Endothelial cell of umbilical vein (primary cell): Measurements from ENCODE around the gene HIPK4. TPM values are rescaled to one million over a fixed set of nuclear protein-coding genes. Genes with fewer than 3 reads are reported as not detected.

Experiments
- BruUV-seq: library from RNA; stranded (reverse); fragments of 400-500 nt; replicated peaks from 2 replicates; lab custom pipeline; 2021; lab: Mats Ljungman, UMichigan
- CTCF ChIA-PET: fragments of 300-600, 350-600 bp; sonication (Branson Sonifier 250); formaldehyde crosslinking; loops from one replicate; lab custom pipeline; 2021; ENCODE audit warnings: antibody characterized with exemption, inconsistent platforms; lab: Charles Lee
- POLR2A ChIA-PET: fragments of 300-600, 350-600 bp; sonication (Branson Sonifier 250); formaldehyde crosslinking; loops from one replicate; lab custom pipeline; 2021; ENCODE audit warnings: antibody characterized with exemption, inconsistent platforms; lab: Charles Lee
- DNase-seq: peaks from one replicate; pipeline ENCODE4 v3.0.0-alpha.2; 2011; ENCODE audit warnings: low read depth, low spot score
- FAIRE-seq: peaks from 2 replicates; lab custom pipeline; 2011; peaks lifted over from hg19 to GRCh38; lab: Jason Lieb, UNC
- H2AFZ ChIP-seq: 2 replicates; pipeline ENCODE4 v1.6.0; 2012; ENCODE audit warnings: low read depth, low read length, control low read depth, inconsistent platforms
- H3K27ac ChIP-seq: 2 replicates; pipeline ENCODE4 v1.5.1; 2011; ENCODE audit warnings: low read depth, mild to moderate bottlenecking, control low read depth, low read length, moderate library complexity; ENCODE audit not compliant: insufficient read depth
- H3K27me3 ChIP-seq, 2 experiments: 2 replicates each; pipeline versions ENCODE4 v1.6.0 to v1.6.1; 2011; ENCODE audit warnings: low read length in 2 of 2, mixed read lengths in 1 of 2; ENCODE audit not compliant: control insufficient read depth in 2 of 2, insufficient read depth in 2 of 2
- H3K36me3 ChIP-seq, 2 experiments: 2 replicates in 1 of 2; 3 replicates in 1 of 2; pipeline ENCODE4 v1.5.1; 2011; ENCODE audit warnings: low read length in 2 of 2, mild to moderate bottlenecking in 1 of 2, moderate library complexity in 1 of 2; ENCODE audit not compliant: control insufficient read depth in 2 of 2, insufficient read depth in 2 of 2; ENCODE audit errors: extremely low read depth in 1 of 2
- H3K4me1 ChIP-seq: 3 replicates; pipeline ENCODE4 v1.5.1; 2011; ENCODE audit warnings: mild to moderate bottlenecking, low read length; ENCODE audit not compliant: control insufficient read depth, insufficient read depth; ENCODE audit errors: extremely low read depth
- H3K4me2 ChIP-seq: 2 replicates; pipeline ENCODE4 v1.6.1; 2011; ENCODE audit warnings: low read length, control low read depth, mixed read lengths; ENCODE audit not compliant: insufficient read depth
- H3K4me3 ChIP-seq, 3 experiments: fragments of 200-600 bp in 1 of 3; sonication (generic), shearing (Covaris generic) in 1 of 3; replicated peaks in 1 of 3; 2 replicates each; pipeline ENCODE4 v1.5.1; 2011 to 2016; ENCODE audit warnings: control low read depth in 3 of 3, low read length in 3 of 3, mild to moderate bottlenecking in 2 of 3, inconsistent platforms in 1 of 3, low read depth in 1 of 3, moderate library complexity in 1 of 3; ENCODE audit not compliant: insufficient read depth in 1 of 3
- H3K79me2 ChIP-seq: 2 replicates; pipeline ENCODE4 v1.6.0; 2012; ENCODE audit warnings: low read length, inconsistent platforms; ENCODE audit not compliant: control insufficient read depth, insufficient read depth
- H3K9ac ChIP-seq: replicated peaks from 2 replicates; pipeline ENCODE3; 2011; ENCODE audit warnings: low read length, control low read depth; ENCODE audit not compliant: insufficient read depth; ENCODE audit errors: extremely low read depth
- H3K9me1 ChIP-seq: replicated peaks from 3 replicates; pipeline ENCODE4 v1.6.0; 2011; ENCODE audit warnings: mild to moderate bottlenecking, low read length; ENCODE audit not compliant: control insufficient read depth, insufficient read depth; ENCODE audit errors: extremely low read depth
- H3K9me3 ChIP-seq: replicated peaks from 2 replicates; pipeline ENCODE4 v1.5.1; 2012; ENCODE audit warnings: low read length, inconsistent platforms; ENCODE audit not compliant: control insufficient read depth, insufficient read depth
- H4K20me1 ChIP-seq: replicated peaks from 2 replicates; pipeline ENCODE3; 2011; ENCODE audit warnings: mild to moderate bottlenecking, low read length; ENCODE audit not compliant: control insufficient read depth, insufficient read depth; ENCODE audit errors: extremely low read depth
- EZH2 ChIP-seq: IDR thresholded peaks from 2 replicates; pipeline ENCODE4 v1.6.1; 2012; ENCODE audit warnings: borderline replicate concordance, low read depth, mild to moderate bottlenecking, moderate library complexity, low read length, inconsistent platforms; ENCODE audit not compliant: severe bottlenecking
- FOS ChIP-seq: IDR thresholded peaks from 2 replicates; pipeline ENCODE4 v1.6.1; 2011; ENCODE audit warnings: mild to moderate bottlenecking, low read length, moderate library complexity, borderline replicate concordance; ENCODE audit not compliant: insufficient read depth
- GATA2 ChIP-seq: IDR thresholded peaks from 2 replicates; pipeline ENCODE4 v1.7.0; 2011; ENCODE audit warnings: low read depth, mild to moderate bottlenecking, moderate library complexity, mixed read lengths, low read length; ENCODE audit not compliant: insufficient read length, insufficient read depth
- JUN ChIP-seq: IDR thresholded peaks from 2 replicates; pipeline ENCODE4 v1.6.1; 2011; ENCODE audit warnings: borderline replicate concordance, low read depth; ENCODE audit not compliant: insufficient read length, insufficient read depth
- MYC ChIP-seq: IDR thresholded peaks from one replicate; pipeline ENCODE4 v1.6.1; 2011; ENCODE audit warnings: mild to moderate bottlenecking, low read depth, low read length
- POLR2A ChIP-seq: IDR thresholded peaks from 2 replicates; pipeline ENCODE4 v1.6.1; 2012; ENCODE audit warnings: low read depth, mild to moderate bottlenecking, control low read depth, low read length
- POLR2AphosphoS5 ChIP-seq: IDR thresholded peaks from 2 replicates; pipeline ENCODE4 v1.6.1; 2012; ENCODE audit warnings: low read depth, mild to moderate bottlenecking, control low read depth, low read length, moderate library complexity; ENCODE audit not compliant: insufficient read depth
- dilution Hi-C: fragments of 300-500 bp; cut with MboI; formaldehyde crosslinking; loops from one replicate; pipeline ENCODE4 v1.15.0; 2019; ENCODE audit warnings: low sequenced_read_pairs; ENCODE audit not compliant: extremely low pct_ligation_motif_present
- intact Hi-C: fragments of 100-400 bp; cut with micrococcal nuclease; formaldehyde crosslinking; loops from one replicate; pipeline ENCODE4 v1.10.0; 2022
- polyA plus RNA-seq, 4 experiments: library from polyadenylated mRNA; depleted of rRNA in 3 of 4; stranded (reverse) in 3 of 4; unstranded in 1 of 4; fragments of >200 nt; gene quantifications; 2 replicates each; pipeline versions ENCODE4 v1.2.1 to v1.2.3, GENCODE V29; 2011 to 2012; ENCODE audit warnings: missing spikeins in 1 of 4
- total RNA-seq: library from RNA; stranded (reverse); gene quantifications from 2 replicates; pipeline ENCODE4 v1.2.3, GENCODE V29; 2021
- TF ChIP-seq, protein P1 (sequence below): IDR thresholded peaks from 2 replicates; pipeline ENCODE4 v1.6.1; 2011; ENCODE audit not compliant: insufficient read depth, insufficient read length

The HIPK4 gene
- total and polyA plus RNA-seq, 2 donors (not counting 3 experiments of a cell fraction or from before 2014, with no cell fraction given) = 0.12 TPM; not detected in 1

DNA sequence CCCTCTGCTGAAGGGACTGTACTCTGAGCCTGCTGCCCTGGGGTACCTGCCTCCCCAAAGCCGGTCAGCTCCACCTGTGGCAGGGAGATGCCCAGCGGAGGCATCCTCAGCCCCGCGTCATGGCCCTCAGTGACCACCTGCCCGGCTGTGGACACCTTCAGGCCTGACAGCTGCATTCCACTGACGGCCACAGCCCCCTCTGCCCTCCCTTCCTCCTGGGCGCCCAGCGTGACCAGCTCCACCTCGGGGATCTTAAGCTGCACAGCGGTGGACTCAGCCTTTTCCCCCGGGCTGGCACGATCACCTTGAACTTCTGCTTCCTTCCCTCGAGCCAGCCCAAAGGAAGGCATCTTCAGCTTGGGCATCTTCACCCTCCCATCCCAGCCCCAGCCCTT, 4.8 kb upstream of the HIPK4 start:
- Histone ChIP-seq H3K36me3 (no peaks in the 10 kb centered on the region), H3K4me2 (no peak overlapping the region), H2AFZ (no peak overlapping the region), H3K4me1 (no peaks in the 10 kb centered on the region), H4K20me1 (no peaks in the 10 kb centered on the region), H3K9me3 (no peaks in the 10 kb centered on the region), H3K9ac (no peak overlapping the region), H3K27ac (no peak overlapping the region), H3K4me3 (no peak overlapping the region), H3K79me2 (no peaks in the 10 kb centered on the region), H3K27me3 (no peaks in the 10 kb centered on the region), H3K9me1 (no peaks in the 10 kb centered on the region)
- dilution Hi-C loops = no loop called here
- POLR2A ChIA-PET = no interaction called here
- CTCF ChIA-PET = interaction anchor here (0.8 to 2.1 kb wide), 3 partner anchors 13 to 90 kb away, joined by 3 to 9 read pairs (median 5); no protein-coding TSS in a partner anchor
- no TSS peak for BruUV-seq
- TF ChIP-seq EZH2 (no peak), POLR2A (no peak), FOS (no peak), MYC (no peak), GATA2 (no peak), POLR2AphosphoS5 (no peak), JUN (no peak)
- TF ChIP-seq, protein P1, sequence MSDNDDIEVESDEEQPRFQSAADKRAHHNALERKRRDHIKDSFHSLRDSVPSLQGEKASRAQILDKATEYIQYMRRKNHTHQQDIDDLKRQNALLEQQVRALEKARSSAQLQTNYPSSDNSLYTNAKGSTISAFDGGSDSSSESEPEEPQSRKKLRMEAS = no peak
- intact Hi-C loops = no loop called here
- no peak for DNase-seq
- FAIRE-seq = no peak
